Measurements from ENCODE around the gene ACBD6. TPM values are rescaled to one million over a fixed set of nuclear protein-coding genes. Genes with fewer than 3 reads are reported as not detected.

ACBD6 gene
- total and polyA plus RNA-seq, 4 donors: 8.3 to 17.3 (median 14.0) TPM

DNA sequence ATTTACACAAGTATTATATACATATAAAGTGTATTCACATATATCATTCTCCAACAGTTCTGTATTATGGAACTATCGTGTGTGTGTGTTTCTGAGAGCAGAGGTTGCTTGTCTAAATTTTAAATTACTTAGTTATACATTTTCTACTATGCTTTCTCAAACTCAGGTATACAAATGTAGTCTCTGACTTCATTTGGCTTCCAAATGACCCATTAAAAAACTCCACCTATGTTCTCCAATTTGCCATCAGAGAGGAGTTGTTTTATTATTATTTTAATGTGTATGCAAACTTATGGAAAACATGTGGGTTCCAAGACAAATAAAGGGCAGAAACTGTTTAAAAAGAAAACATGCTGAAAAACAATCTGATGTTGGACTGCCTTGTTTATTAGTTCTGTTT lies 131.8 kb downstream of the ACBD6 start (continued):
- TF ChIP-seq, protein P1, sequence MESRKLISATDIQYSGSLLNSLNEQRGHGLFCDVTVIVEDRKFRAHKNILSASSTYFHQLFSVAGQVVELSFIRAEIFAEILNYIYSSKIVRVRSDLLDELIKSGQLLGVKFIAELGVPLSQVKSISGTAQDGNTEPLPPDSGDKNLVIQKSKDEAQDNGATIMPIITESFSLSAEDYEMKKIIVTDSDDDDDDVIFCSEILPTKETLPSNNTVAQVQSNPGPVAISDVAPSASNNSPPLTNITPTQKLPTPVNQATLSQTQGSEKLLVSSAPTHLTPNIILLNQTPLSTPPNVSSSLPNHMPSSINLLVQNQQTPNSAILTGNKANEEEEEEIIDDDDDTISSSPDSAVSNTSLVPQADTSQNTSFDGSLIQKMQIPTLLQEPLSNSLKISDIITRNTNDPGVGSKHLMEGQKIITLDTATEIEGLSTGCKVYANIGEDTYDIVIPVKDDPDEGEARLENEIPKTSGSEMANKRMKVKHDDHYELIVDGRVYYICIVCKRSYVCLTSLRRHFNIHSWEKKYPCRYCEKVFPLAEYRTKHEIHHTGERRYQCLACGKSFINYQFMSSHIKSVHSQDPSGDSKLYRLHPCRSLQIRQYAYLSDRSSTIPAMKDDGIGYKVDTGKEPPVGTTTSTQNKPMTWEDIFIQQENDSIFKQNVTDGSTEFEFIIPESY (IDR thresholded peaks at IDR 0.05): no peak
- TF ChIP-seq HNF4A (conservative IDR thresholded peaks at IDR 0.05): no peak
- no peak for TF ChIP-seq FOXA1 (IDR thresholded peaks at IDR 0.05)
- TF ChIP-seq HNF4G (IDR thresholded peaks at IDR 0.05): no peak
- TF ChIP-seq RXRA (IDR thresholded peaks at IDR 0.05): no peak
- no peak for TF ChIP-seq GABPA (IDR thresholded peaks at IDR 0.05 in 1 of 2, conservative IDR thresholded peaks at IDR 0.05 in 1 of 2)
- TF ChIP-seq JUND (IDR thresholded peaks at IDR 0.05): no peak
- TF ChIP-seq ATF3 (IDR thresholded peaks at IDR 0.05): no peak

DNA sequence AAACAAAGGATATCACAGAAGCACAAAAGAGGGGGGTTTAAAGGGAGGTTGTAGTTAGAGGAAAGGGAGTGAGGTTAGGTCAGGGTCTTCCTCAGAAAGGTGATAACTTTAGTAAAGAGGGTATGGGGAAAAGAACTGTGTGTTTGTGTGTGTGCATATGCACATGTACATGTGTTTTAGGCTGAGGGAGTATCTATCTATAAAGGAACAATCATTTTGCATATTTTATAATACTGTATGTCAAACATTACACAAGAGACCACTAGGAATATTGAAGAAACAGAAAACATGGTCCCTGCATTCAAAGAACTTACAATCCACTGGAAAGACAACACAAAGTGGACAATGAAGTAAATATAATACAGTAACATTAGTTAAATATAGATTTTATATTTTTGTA lies 132.2 kb downstream of the ACBD6 start:
- Histone ChIP-seq H3K4me3 (ENCODE audit: low read depth in 1 of 3, low read length in 3 of 3) (no peak overlapping the region), H3K4me1 (ENCODE audit: control insufficient read depth in 4 of 4, insufficient read depth in 4 of 4, low read length in 3 of 4) (no peaks in the 10 kb centered on the region), H3K27ac (ENCODE audit: low read depth in 1 of 2, low read length in 2 of 2) (no peak overlapping the region), H3K9ac (ENCODE audit: low read depth in 1 of 2, low read length in 2 of 2) (no peak overlapping the region), H3K36me3 (ENCODE audit: control insufficient read depth in 4 of 4, insufficient read depth in 3 of 4, low read depth in 1 of 4, low read length in 3 of 4) (no peaks in the 10 kb centered on the region), H3K9me3 (ENCODE audit: control insufficient read depth in 4 of 4, low read length in 3 of 4) (no peaks in the 10 kb centered on the region), H3K27me3 (ENCODE audit: control insufficient read depth in 4 of 4, insufficient read depth in 4 of 4, low read length in 3 of 4) (no peaks in the 10 kb centered on the region)
- DNase-seq (ENCODE audit: low spot score): no peak
- no peak for TF ChIP-seq EGR1 (IDR thresholded peaks at IDR 0.05; ENCODE audit: low read depth in 2 of 2)
- TF ChIP-seq GABPA (IDR thresholded peaks at IDR 0.05 in 1 of 2, conservative IDR thresholded peaks at IDR 0.05 in 1 of 2): no peak
- no peak for TF ChIP-seq SP1 (IDR thresholded peaks at IDR 0.05)
- TF ChIP-seq, protein P1 (IDR thresholded peaks at IDR 0.05): no peak
- TF ChIP-seq YY1 (IDR thresholded peaks at IDR 0.05): no peak
- no peak for TF ChIP-seq HNF4A (conservative IDR thresholded peaks at IDR 0.05)
- TF ChIP-seq HNF4G (IDR thresholded peaks at IDR 0.05): no peak
- TF ChIP-seq, protein P2, sequence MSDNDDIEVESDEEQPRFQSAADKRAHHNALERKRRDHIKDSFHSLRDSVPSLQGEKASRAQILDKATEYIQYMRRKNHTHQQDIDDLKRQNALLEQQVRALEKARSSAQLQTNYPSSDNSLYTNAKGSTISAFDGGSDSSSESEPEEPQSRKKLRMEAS (IDR thresholded peaks at IDR 0.05): no peak
- no peak for TF ChIP-seq NR2F2 (IDR thresholded peaks at IDR 0.05)
- TF ChIP-seq, protein P3, sequence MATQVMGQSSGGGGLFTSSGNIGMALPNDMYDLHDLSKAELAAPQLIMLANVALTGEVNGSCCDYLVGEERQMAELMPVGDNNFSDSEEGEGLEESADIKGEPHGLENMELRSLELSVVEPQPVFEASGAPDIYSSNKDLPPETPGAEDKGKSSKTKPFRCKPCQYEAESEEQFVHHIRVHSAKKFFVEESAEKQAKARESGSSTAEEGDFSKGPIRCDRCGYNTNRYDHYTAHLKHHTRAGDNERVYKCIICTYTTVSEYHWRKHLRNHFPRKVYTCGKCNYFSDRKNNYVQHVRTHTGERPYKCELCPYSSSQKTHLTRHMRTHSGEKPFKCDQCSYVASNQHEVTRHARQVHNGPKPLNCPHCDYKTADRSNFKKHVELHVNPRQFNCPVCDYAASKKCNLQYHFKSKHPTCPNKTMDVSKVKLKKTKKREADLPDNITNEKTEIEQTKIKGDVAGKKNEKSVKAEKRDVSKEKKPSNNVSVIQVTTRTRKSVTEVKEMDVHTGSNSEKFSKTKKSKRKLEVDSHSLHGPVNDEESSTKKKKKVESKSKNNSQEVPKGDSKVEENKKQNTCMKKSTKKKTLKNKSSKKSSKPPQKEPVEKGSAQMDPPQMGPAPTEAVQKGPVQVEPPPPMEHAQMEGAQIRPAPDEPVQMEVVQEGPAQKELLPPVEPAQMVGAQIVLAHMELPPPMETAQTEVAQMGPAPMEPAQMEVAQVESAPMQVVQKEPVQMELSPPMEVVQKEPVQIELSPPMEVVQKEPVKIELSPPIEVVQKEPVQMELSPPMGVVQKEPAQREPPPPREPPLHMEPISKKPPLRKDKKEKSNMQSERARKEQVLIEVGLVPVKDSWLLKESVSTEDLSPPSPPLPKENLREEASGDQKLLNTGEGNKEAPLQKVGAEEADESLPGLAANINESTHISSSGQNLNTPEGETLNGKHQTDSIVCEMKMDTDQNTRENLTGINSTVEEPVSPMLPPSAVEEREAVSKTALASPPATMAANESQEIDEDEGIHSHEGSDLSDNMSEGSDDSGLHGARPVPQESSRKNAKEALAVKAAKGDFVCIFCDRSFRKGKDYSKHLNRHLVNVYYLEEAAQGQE (IDR thresholded peaks at IDR 0.05): no peak
- no peak for TF ChIP-seq RAD21 (IDR thresholded peaks at IDR 0.05)
- TF ChIP-seq FOXA2 (IDR thresholded peaks at IDR 0.05): no peak
- no peak for TF ChIP-seq RXRA (IDR thresholded peaks at IDR 0.05)
- no peak for TF ChIP-seq FOXA1 (IDR thresholded peaks at IDR 0.05)
- TF ChIP-seq JUND (IDR thresholded peaks at IDR 0.05): no peak
- TF ChIP-seq TAF1 (conservative IDR thresholded peaks at IDR 0.05): no peak
- TF ChIP-seq ATF3 (IDR thresholded peaks at IDR 0.05): no peak
- TF ChIP-seq CTCF (IDR thresholded peaks at IDR 0.05; ENCODE audit: low read depth, low read length, missing input control): no peak

All from liver (tissue), 9 donors.